ENCODE results near the gene SYT1.
A peak's percentile ranks its signal among the peaks of the same experiment; 100 is the strongest.

DNA sequence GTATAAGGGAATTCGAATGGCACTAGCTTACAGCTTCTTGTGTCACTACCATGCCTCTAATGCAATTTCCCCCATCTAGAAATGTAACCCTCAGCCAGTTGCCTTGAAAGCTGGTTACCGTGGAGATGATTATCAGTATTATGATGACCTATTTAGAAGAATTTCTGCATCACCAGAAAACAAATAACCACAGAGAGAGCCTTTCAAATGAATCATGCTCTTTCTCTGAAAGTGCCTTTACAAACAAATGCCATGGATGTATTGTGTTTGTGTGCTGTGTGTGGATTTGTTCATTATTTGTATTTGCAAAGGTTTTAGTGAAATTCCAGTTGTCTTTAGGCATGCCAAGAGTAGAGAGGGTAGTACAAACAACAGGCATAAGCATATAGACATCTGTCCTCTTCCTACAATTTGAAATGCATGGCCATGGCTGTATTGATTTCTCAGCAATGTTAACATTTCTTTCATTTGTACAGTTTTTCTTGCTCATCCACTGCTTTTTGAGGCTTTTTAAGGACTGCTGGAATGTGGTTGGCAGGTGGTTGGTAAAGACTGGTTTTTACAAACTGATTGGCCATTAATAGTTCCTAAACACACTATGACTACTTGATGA lies 559.6 kb downstream of the SYT1 start:
- no peak for TF ChIP-seq OSR1 (CRISPR knock-in tag; IDR thresholded peaks at IDR 0.05)
- no peak for TF ChIP-seq ZNF8 (CRISPR knock-in tag; IDR thresholded peaks at IDR 0.05)
- TF ChIP-seq ZC3H10 (CRISPR knock-in tag; IDR thresholded peaks at IDR 0.05), result no peak
- TF ChIP-seq, protein P1, sequence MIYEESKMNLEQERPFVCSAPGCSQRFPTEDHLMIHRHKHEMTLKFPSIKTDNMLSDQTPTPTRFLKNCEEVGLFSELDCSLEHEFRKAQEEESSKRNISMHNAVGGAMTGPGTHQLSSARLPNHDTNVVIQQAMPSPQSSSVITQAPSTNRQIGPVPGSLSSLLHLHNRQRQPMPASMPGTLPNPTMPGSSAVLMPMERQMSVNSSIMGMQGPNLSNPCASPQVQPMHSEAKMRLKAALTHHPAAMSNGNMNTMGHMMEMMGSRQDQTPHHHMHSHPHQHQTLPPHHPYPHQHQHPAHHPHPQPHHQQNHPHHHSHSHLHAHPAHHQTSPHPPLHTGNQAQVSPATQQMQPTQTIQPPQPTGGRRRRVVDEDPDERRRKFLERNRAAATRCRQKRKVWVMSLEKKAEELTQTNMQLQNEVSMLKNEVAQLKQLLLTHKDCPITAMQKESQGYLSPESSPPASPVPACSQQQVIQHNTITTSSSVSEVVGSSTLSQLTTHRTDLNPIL (CRISPR knock-in tag; IDR thresholded peaks at IDR 0.05; ENCODE audit: low read depth), result no peak
- no peak for TF ChIP-seq BACH2 (CRISPR knock-in tag; IDR thresholded peaks at IDR 0.05; ENCODE audit: borderline replicate concordance)
- TF ChIP-seq, protein P2, sequence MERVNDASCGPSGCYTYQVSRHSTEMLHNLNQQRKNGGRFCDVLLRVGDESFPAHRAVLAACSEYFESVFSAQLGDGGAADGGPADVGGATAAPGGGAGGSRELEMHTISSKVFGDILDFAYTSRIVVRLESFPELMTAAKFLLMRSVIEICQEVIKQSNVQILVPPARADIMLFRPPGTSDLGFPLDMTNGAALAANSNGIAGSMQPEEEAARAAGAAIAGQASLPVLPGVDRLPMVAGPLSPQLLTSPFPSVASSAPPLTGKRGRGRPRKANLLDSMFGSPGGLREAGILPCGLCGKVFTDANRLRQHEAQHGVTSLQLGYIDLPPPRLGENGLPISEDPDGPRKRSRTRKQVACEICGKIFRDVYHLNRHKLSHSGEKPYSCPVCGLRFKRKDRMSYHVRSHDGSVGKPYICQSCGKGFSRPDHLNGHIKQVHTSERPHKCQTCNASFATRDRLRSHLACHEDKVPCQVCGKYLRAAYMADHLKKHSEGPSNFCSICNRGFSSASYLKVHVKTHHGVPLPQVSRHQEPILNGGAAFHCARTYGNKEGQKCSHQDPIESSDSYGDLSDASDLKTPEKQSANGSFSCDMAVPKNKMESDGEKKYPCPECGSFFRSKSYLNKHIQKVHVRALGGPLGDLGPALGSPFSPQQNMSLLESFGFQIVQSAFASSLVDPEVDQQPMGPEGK (CRISPR knock-in tag; IDR thresholded peaks at IDR 0.05; ENCODE audit: borderline replicate concordance), result no peak
- TF ChIP-seq RARB (CRISPR knock-in tag; IDR thresholded peaks at IDR 0.05), result no peak
- TF ChIP-seq, protein P3, sequence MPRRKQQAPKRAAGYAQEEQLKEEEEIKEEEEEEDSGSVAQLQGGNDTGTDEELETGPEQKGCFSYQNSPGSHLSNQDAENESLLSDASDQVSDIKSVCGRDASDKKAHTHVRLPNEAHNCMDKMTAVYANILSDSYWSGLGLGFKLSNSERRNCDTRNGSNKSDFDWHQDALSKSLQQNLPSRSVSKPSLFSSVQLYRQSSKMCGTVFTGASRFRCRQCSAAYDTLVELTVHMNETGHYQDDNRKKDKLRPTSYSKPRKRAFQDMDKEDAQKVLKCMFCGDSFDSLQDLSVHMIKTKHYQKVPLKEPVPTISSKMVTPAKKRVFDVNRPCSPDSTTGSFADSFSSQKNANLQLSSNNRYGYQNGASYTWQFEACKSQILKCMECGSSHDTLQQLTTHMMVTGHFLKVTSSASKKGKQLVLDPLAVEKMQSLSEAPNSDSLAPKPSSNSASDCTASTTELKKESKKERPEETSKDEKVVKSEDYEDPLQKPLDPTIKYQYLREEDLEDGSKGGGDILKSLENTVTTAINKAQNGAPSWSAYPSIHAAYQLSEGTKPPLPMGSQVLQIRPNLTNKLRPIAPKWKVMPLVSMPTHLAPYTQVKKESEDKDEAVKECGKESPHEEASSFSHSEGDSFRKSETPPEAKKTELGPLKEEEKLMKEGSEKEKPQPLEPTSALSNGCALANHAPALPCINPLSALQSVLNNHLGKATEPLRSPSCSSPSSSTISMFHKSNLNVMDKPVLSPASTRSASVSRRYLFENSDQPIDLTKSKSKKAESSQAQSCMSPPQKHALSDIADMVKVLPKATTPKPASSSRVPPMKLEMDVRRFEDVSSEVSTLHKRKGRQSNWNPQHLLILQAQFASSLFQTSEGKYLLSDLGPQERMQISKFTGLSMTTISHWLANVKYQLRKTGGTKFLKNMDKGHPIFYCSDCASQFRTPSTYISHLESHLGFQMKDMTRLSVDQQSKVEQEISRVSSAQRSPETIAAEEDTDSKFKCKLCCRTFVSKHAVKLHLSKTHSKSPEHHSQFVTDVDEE (CRISPR knock-in tag; IDR thresholded peaks at IDR 0.05), result no peak
- TF ChIP-seq ZNF565 (CRISPR knock-in tag; conservative IDR thresholded peaks at IDR 0.05; ENCODE audit: low read depth), result no peak
- TF ChIP-seq ZFP3 (CRISPR knock-in tag; IDR thresholded peaks at IDR 0.05), result peak; percentile 44
- no peak for TF ChIP-seq GLIS3 (CRISPR knock-in tag; IDR thresholded peaks at IDR 0.05)
- TF ChIP-seq ESRRG (CRISPR knock-in tag; IDR thresholded peaks at IDR 0.05), result no peak

Data from SK-N-SH treated with all-trans-retinoic acid at 6 μM for 48 hours (cell line).